Posterior cingulate gyrus (tissue), 11 donors: Measurements from ENCODE around the gene STIMATE.

Source experiments
- DNase-seq, 10 donors: peaks; one replicate each; pipeline versions ENCODE4 v3.0.0 to v3.0.0-alpha.2; 2020 to 2021; ENCODE audit warnings: mixed read lengths in 3 of 10
- intact Hi-C: fragments of 100-400 bp; cut with DNase I; formaldehyde crosslinking; loops from one replicate; pipeline ENCODE4 v1.15.1; 2023

The STIMATE gene

GRCh38 chr3:52873433-52874159 is 23.8 kb downstream of the STIMATE start:
- intact Hi-C loops, result no loop called here
- peak in 1 of 10 donors; percentile 11 for DNase-seq

- intact Hi-C loops, result no loop called here
- DNase-seq, result no peak
Observed at GRCh38 chr3:52872245-52872644, 25.1 kb downstream of the STIMATE start.

GRCh38 chr3:52871761-52872160 is 25.6 kb downstream of the STIMATE start:
- intact Hi-C loops, result no loop called here
- DNase-seq, result peak in 1 of 10 donors; percentile 58

GRCh38 chr3:52870471-52870870 is 26.9 kb downstream of the STIMATE start:
- intact Hi-C loops, result no loop called here
- peak in 1 of 10 donors; percentile 76 for DNase-seq

- peak in 2 of 10 donors; percentile 54 to 55 for DNase-seq
- intact Hi-C loops, result no loop called here
Observed at GRCh38 chr3:52866427-52866826, 30.9 kb downstream of the STIMATE start.

GRCh38 chr3:52865994-52866393 is 31.4 kb downstream of the STIMATE start:
- intact Hi-C loops, result no loop called here
- peak in 7 of 10 donors; percentile 38 to 91 (median 60) for DNase-seq

- intact Hi-C loops, result no loop called here
- DNase-seq, result peak in 1 of 10 donors; percentile 86
Observed at GRCh38 chr3:52860424-52860768, 37.0 kb downstream of the STIMATE start.

- DNase-seq, result peak in 1 of 10 donors; percentile 15
- intact Hi-C loops, result no loop called here
Observed at GRCh38 chr3:52859686-52860423, 37.5 kb downstream of the STIMATE start.

GRCh38 chr3:52857864-52858263 is 39.5 kb downstream of the STIMATE start:
- intact Hi-C loops, result no loop called here
- no peak for DNase-seq

- intact Hi-C loops, result no loop called here
- peak in 1 of 10 donors; percentile 5 for DNase-seq
Observed at GRCh38 chr3:52857133-52857532, 40.2 kb downstream of the STIMATE start.

GRCh38 chr3:52856666-52857065 is 40.7 kb downstream of the STIMATE start:
- intact Hi-C loops, result no loop called here
- DNase-seq, result peak in 1 of 10 donors; percentile 13

- intact Hi-C loops, result no loop called here
Observed at GRCh38 chr3:52854013-52854412, 43.3 kb downstream of the STIMATE start.

GRCh38 chr3:52852419-52852818 is 44.9 kb downstream of the STIMATE start:
- intact Hi-C loops, result no loop called here
- DNase-seq, result no peak

More at GRCh38 chr3:52854013-52854412, 43.3 kb downstream of the STIMATE start:
- DNase-seq, result no peak

GRCh38 chr3:52851348-52851747 is 46.0 kb downstream of the STIMATE start:
- intact Hi-C loops, result loop anchor here (2.0 kb wide), 1 partner anchor 221 kb away; no protein-coding TSS in a partner anchor
- DNase-seq, result peak in 3 of 10 donors; percentile 25 to 35 (median 35)

GRCh38 chr3:52849656-52850055 is 47.7 kb downstream of the STIMATE start:
- DNase-seq, result peak in 3 of 10 donors; percentile 57 to 72 (median 59)
- intact Hi-C loops, result loop anchor here (2.0 kb wide), 1 partner anchor 223 kb away; no protein-coding TSS in a partner anchor

- DNase-seq, result peak in 3 of 10 donors; percentile 70 to 86 (median 81)
- intact Hi-C loops, result no loop called here
Observed at GRCh38 chr3:52848617-52849016, 48.7 kb downstream of the STIMATE start.

- peak in 3 of 10 donors; percentile 35 to 63 (median 40) for DNase-seq
- intact Hi-C loops, result no loop called here
Observed at GRCh38 chr3:52847726-52848125, 49.6 kb downstream of the STIMATE start.

- peak in 3 of 10 donors; percentile 45 to 55 (median 49) for DNase-seq
- intact Hi-C loops, result no loop called here
Observed at GRCh38 chr3:52847241-52847640, 50.1 kb downstream of the STIMATE start.

GRCh38 chr3:52846432-52846965 is 50.8 kb downstream of the STIMATE start:
- intact Hi-C loops, result no loop called here
- peak in 5 of 10 donors; percentile 34 to 85 (median 64) for DNase-seq

GRCh38 chr3:52845691-52846431 is 51.5 kb downstream of the STIMATE start:
- intact Hi-C loops, result loop anchor here (1.0 kb wide), 1 partner anchor 88 kb away; no protein-coding TSS in a partner anchor

More at GRCh38 chr3:52845691-52846431, 51.5 kb downstream of the STIMATE start:
- DNase-seq, result peak in 5 of 10 donors; percentile 42 to 67 (median 46)
